SH-SY5Y (cell line): ENCODE data around the gene MSMB.

ENCODE experiments used
- GATA2 ChIP-seq: IDR thresholded peaks from 2 replicates; pipeline ENCODE4 v1.6.1; 2011; ENCODE audit warnings: mild to moderate bottlenecking, low read depth, low read length
- GATA3 ChIP-seq: IDR thresholded peaks from 2 replicates; pipeline ENCODE4 v1.6.1; 2011; ENCODE audit warnings: low read depth, mild to moderate bottlenecking, low read length, moderate library complexity

The MSMB gene

DNA sequence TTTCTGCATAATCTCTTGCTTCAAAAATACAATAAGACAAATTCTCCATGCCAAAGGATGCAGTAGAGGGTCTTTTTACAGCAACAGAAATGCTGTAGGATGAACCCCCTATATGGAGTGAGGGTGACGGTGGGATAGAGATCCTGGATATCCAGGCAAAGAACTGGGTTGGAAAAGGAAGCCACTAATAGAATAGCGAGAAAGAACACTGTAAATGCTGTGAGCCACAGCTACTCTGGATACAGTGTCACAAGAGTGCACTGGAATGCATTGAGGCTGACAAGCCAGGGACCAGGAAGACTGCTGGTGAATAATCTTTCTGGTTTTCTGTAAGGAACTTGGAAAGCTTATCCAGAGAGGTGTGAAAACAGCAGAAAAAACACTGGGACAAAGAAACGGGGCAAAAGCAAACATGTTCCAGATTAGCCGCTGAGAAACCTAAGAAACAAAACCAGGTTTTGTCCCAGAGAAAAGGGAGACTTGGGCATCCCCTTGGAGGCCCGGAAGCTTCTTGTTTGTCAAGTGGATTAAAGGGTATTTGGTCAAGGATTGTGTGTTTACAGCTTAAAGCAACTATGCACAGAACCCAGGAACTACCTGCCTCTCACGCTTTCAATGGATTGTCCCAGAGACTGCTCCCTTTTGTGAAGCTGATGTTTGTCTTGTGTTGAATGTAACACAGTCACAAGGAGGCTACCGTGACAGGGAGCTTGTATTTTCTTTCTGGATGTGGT is 6.2 kb upstream of the MSMB start:
- TF ChIP-seq GATA2 (no peak), GATA3 (no peak)

- no peak for TF ChIP-seq GATA2
- no peak for TF ChIP-seq GATA3
These were observed 5.0 kb upstream of the MSMB start for GRCh38 chr10:46050941-46051623.

- TF ChIP-seq GATA3 (no peak), GATA2 (no peak)
These were observed 2.1 kb upstream of the MSMB start for GRCh38 chr10:46048152-46048551.

- no peak for TF ChIP-seq GATA2
- no peak for TF ChIP-seq GATA3
These were observed 3.5 kb downstream of the MSMB start for GRCh38 chr10:46042527-46042926.

- TF ChIP-seq GATA3 (no peak), GATA2 (no peak)
These were observed 6.1 kb downstream of the MSMB start for GRCh38 chr10:46040004-46040403.

DNA sequence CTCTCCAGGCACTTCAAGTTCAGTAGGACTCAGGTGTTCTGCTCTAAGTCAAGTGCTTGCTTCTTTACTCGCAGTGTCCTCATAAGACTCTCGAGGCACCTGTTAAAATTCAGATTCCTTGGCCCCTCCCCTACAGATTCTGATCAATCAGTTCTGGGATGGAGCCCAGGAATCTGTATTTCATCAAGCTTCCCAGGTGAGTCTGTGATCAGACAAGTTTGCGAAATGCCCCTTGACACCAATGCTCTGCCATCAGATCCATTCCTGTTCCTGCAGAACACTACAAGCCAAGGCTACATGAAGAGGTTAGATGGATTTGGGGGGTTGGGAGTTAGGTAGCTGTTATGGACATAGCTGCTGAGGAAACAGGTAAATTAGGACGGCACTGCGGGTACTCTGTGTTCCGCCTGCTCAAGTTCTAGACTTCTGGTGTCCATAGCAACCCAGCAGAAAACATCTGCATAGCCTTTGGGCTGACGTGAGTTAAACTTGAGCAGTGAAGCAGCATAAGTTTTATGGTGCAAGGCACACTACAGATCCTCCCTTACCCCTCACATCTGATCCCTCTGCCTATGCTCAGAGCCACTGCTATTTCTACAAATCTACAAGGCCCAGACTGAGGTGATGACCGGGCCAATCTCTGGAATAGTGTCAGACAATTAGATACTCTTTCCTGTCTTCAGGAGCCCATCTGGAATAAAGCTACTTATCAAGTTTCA is 8.8 kb downstream of the MSMB start:
- TF ChIP-seq GATA3 = no peak
- TF ChIP-seq GATA2 = no peak

- TF ChIP-seq GATA2 = no peak
- TF ChIP-seq GATA3 = no peak
These were observed 9.9 kb downstream of the MSMB start for GRCh38 chr10:46035923-46036849.

DNA sequence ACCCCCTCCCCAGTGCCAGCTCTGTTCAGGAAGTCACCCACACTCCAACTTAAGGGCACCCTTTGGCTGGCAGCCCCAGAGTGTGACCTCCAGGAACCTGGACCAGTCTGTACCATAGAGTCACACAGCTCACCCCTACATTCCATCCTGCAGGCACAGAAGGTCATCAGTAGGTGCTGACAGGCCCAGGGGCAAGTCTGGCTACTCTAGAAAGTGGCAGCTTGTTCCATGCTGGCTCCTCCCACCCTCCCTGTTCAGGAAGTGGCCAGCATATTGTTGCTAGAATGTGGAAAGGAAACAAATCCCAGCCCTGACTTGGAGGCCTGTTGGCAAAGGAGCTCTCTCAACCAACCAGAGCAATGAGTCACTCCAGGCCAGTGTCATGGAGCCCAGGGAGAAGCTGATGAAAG is 12.5 kb downstream of the MSMB start:
- TF ChIP-seq GATA2 (no peak), GATA3 (no peak)

- TF ChIP-seq GATA2 = no peak
- no peak for TF ChIP-seq GATA3
These were observed 14.2 kb downstream of the MSMB start for GRCh38 chr10:46031648-46032532.

DNA sequence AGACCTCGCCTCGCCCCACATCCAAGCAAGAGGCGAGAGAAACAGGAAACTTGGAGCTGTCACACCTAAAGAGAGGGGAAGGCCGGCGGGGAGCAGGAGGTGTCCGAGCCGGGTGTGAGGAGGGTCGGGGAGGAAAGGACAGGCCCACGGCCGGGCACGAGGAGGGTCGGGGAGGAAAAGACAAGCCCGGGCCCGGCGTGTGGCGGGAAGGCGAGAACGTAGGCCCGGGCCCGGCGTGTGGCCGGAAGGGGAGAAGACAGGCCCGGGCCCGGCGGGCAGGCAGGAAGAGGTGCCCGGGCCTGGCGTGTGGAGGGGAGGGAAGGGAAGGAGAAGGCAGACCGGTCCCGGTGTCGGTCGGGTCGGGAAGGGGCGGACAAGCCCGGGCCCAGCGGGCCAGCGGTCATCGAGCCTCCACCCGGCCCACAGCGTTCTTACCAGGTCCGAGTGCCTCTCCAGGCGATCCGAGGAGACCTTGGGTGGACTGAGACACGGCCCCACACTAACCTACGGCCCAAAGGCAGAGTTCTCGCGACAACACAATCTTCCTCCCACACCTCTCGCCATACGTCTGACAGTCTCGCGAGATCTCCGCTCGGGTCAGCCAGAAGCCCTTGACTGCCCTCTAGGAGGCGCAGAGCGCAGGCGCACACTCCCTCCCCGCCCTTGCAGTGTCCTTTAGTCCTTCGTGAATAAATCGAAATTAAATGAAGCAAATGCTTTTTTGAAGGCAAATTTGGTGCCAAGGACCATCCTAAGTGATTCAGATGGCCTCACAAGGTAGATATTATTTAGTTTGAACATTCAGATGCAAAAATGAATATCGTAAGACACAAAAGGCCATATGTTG is 15.8 kb downstream of the MSMB start, which contains the start of gene NCOA4:
TSS of gene NCOA4 (minus strand) at position 533 of the 847 bp plus-strand sequence. CDS start 13,943 bp downstream, outside the sequence.
- TF ChIP-seq GATA2 (no peak), GATA3 (no peak)

- TF ChIP-seq GATA2 (no peak), GATA3 (no peak)
These were observed 16.5 kb downstream of the MSMB start for GRCh38 chr10:46029461-46030030.
